ENCODE data around the gene PFN1. TPM values are rescaled to one million over a fixed set of nuclear protein-coding genes. Genes with fewer than 3 reads are reported as not detected.
"Not testable (repeated sequence)": the region's sequence is repeated elsewhere in the genome, so short reads cannot be mapped to it uniquely, and the experiment has no call there.

The PFN1 gene
- total and polyA plus RNA-seq, 7 donors, result 690 to 1,404 (median 911) TPM

DNA sequence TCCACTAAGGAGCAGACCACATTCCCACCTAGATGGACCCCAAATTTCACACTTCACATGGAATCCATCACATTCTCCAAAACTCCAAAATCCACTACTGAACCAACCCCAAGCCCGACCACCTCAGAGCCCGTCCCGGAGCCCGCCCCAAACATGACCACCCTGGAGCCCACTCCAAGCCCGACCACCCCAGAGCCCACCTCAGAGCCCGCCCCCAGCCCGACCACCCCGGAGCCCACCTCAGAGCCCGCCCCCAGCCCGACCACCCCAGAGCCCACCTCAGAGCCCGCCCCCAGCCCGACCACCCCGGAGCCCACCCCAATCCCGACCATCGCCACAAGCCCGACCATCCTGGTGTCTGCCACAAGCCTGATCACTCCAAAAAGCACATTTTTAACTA, 14.7 kb downstream of the PFN1 start:
- Histone ChIP-seq H3K36me3 (peaks cover 13 to 27% (median 16%) of the 10 kb centered on the region in 4 donors), H3K4me1 (peaks cover 0 to 23% (median 17%) of the 10 kb centered on the region in 4 donors), H3K9me3 (no peaks in the 10 kb centered on the region), H3K4me3 (no peak overlapping the region), H3K27me3 (no peaks in the 10 kb centered on the region), H3K27ac (no peak overlapping the region)
- intact Hi-C loops (cut with DNase I), result no loop called here
- TF ChIP-seq, protein P1, sequence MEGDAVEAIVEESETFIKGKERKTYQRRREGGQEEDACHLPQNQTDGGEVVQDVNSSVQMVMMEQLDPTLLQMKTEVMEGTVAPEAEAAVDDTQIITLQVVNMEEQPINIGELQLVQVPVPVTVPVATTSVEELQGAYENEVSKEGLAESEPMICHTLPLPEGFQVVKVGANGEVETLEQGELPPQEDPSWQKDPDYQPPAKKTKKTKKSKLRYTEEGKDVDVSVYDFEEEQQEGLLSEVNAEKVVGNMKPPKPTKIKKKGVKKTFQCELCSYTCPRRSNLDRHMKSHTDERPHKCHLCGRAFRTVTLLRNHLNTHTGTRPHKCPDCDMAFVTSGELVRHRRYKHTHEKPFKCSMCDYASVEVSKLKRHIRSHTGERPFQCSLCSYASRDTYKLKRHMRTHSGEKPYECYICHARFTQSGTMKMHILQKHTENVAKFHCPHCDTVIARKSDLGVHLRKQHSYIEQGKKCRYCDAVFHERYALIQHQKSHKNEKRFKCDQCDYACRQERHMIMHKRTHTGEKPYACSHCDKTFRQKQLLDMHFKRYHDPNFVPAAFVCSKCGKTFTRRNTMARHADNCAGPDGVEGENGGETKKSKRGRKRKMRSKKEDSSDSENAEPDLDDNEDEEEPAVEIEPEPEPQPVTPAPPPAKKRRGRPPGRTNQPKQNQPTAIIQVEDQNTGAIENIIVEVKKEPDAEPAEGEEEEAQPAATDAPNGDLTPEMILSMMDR (IDR thresholded peaks at IDR 0.05), result no peak
- TF ChIP-seq EP300 (IDR thresholded peaks at IDR 0.05), result no peak
- TF ChIP-seq POLR2A (IDR thresholded peaks at IDR 0.05), result no peak
- no peak for TF ChIP-seq POLR2AphosphoS5 (IDR thresholded peaks at IDR 0.05)
- WGBS, 2 donors, result 74 to 80% methylated on average over 16 of the region's 16 CpGs
- no peak for DNase-seq

DNA sequence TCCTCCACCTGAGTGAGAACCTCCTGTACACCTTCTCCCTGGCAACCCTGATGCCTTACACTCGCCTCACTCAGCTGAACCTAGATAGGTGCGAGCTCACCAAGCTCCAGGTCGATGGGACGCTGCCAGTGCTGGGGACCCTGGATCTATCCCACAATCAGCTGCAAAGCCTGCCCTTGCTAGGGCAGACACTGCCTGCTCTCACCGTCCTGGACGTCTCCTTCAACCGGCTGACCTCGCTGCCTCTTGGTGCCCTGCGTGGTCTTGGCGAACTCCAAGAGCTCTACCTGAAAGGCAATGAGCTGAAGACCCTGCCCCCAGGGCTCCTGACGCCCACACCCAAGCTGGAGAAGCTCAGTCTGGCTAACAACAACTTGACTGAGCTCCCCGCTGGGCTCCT, 15.6 kb downstream of the PFN1 start:
- no peak for DNase-seq
- Histone ChIP-seq H3K9me3 (no peaks in the 10 kb centered on the region), H3K27ac (no peak overlapping the region), H3K36me3 (peaks cover 6 to 20% (median 12%) of the 10 kb centered on the region in 4 donors), H3K27me3 (no peaks in the 10 kb centered on the region), H3K4me3 (no peak overlapping the region), H3K4me1 (peaks cover 0 to 14% (median 9%) of the 10 kb centered on the region in 4 donors)
- WGBS, 2 donors, result 91 to 95% methylated on average over 12 of the region's 12 CpGs
- intact Hi-C loops (cut with DNase I), result no loop called here
- TF ChIP-seq, protein P1 (IDR thresholded peaks at IDR 0.05), result no peak
- no peak for TF ChIP-seq POLR2AphosphoS5 (IDR thresholded peaks at IDR 0.05)
- TF ChIP-seq EP300 (IDR thresholded peaks at IDR 0.05), result no peak

DNA sequence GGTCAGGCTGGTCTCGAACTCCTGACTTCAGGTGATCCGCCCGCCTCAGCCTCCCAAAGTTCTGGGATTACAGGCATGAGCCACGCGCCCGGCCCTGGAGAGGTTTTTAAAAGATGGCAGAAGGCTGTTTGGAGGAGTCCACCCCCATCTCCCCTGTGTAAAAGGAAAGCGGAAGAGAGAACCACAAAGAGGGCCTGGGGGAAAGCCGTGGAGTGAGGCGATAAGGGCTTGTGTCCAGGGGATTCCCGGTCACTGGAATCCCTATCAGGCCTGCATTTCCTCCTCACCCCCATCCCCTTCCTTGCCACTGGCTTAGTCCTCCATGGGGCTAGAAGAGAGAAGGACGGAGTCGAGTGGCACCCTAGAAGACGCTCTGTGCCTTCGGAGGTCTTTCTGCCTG, 16.4 kb downstream of the PFN1 start, which contains the start of gene GP1BA:
Gene GP1BA, plus strand, starts transcription at position 315 of the 400 bp plus-strand sequence. CDS start 328 bp downstream, outside the sequence.
- Histone ChIP-seq H3K36me3 (peaks cover 0 to 12% (median 4%) of the 10 kb centered on the region in 4 donors), H3K4me3 (no peak within 1 kb of the TSS), H3K27me3 (no peaks in the 10 kb centered on the region), H3K27ac (no peak within 1 kb of the TSS), H3K4me1 (peaks cover 0 to 9% (median 8%) of the 10 kb centered on the region in 4 donors), H3K9me3 (no peaks in the 10 kb centered on the region)
- intact Hi-C loops (cut with DNase I), result no loop called here
- no peak for TF ChIP-seq EP300 (IDR thresholded peaks at IDR 0.05)
- TF ChIP-seq, protein P1 (IDR thresholded peaks at IDR 0.05), result no peak
- no peak for TF ChIP-seq POLR2AphosphoS5 (IDR thresholded peaks at IDR 0.05)
- TF ChIP-seq POLR2A (IDR thresholded peaks at IDR 0.05), result no peak
- DNase-seq, result no peak
- 73 to 87% methylated on average over 14 of the region's 14 CpGs for WGBS, 2 donors

DNA sequence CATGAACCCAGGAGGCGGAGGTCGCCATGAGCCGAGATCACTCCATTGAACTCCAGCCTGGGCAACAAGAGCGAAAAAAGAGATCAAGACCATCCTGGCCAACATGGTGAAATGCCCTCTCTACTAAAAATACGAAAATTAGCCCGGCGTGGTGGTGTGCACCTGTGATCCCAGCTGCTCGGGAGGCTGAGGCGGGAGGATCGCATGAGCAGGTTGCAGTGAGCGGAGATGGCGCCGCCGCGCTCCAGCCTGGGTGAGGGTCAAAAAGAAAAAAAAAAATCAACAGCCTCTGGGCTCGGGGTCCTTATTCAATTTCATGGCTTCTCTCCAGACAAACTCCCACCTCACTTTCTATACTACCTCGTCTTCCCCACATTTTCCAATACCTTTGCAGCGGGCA, 19.4 kb downstream of the PFN1 start:
- Histone ChIP-seq H3K27me3 (no peaks in the 10 kb centered on the region), H3K4me1 (peaks cover 0 to 1% (median under 1%) of the 10 kb centered on the region in 4 donors), H3K9me3 (no peaks in the 10 kb centered on the region), H3K4me3 (no peak overlapping the region), H3K36me3 (no peaks in the 10 kb centered on the region), H3K27ac (no peak overlapping the region)
- 98% methylated on average over 18 of the region's 18 CpGs for WGBS, 2 donors
- intact Hi-C loops (cut with DNase I), result no loop called here
- DNase-seq, result no peak
- TF ChIP-seq POLR2A (IDR thresholded peaks at IDR 0.05) (no peak), POLR2AphosphoS5 (IDR thresholded peaks at IDR 0.05) (no peak), EP300 (IDR thresholded peaks at IDR 0.05) (no peak)
- TF ChIP-seq, protein P1 (IDR thresholded peaks at IDR 0.05), result no peak

DNA sequence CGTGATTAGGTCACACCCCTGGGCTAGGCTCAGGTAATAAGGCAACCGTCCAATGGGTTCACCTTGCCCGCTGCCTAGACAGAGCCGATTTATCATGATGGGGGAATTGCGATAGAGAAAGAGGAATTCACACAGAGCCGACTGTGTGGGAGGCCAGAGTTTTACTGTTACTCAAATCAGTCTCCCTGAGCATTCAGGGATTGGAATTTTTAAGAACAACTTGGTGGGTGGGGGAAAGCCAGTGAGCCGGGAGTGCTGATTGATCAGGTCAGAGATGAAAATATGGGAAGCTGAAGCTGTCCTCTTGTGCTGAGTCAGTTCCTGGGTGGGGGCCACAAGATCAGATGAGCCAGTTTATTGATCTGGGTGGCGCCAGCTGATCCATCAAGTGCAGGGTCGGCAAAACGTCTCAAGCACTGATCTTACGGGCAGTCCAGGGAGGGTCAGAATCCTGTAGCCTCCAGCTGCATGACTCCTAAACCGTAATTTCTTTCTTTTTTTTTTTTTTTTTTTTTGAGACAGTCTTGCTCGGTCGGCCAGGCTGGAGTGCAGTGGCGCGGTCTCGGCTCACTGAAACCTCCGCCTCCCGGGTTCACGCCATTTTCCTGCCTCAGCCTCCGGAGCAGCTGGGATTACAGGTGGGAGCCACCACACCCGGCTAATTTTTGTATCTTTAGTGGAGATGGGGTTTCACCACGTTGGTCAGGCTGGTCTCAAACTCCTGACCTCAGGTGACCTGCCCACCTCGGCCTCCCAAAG, 21.6 kb downstream of the PFN1 start:
- intact Hi-C loops (cut with DNase I); H3K36me3 ChIP-seq; H3K4me3 ChIP-seq; H3K27me3 ChIP-seq; H3K4me1 ChIP-seq; H3K9me3 ChIP-seq; H3K27ac ChIP-seq; DNase-seq: not testable (repeated sequence)
- 84 to 89% methylated on average over 24 of the region's 24 CpGs for WGBS, 2 donors
